Thyroid gland (tissue), 4 donors: ENCODE measurements around the gene MLLT6. TPM values are rescaled to one million over a fixed set of nuclear protein-coding genes. Genes with fewer than 3 reads are reported as not detected.

Source experiments
- DNase-seq, 2 donors: peaks; one replicate each; pipeline ENCODE4 v3.0.0-alpha.2; 2019
- H3K27ac ChIP-seq, 3 donors: fragments of 200-600 bp; sonication (generic); 1 replicate in 2 of 3; 2 replicates in 1 of 3; pipeline ENCODE4 v1.5.1; 2016 to 2019; ENCODE audit warnings: mild to moderate bottlenecking in 1 of 3, moderate library complexity in 1 of 3
- H3K27me3 ChIP-seq: fragments of 200-600 bp; sonication (generic); one replicate; pipeline ENCODE4 v1.5.1; 2019
- H3K36me3 ChIP-seq, 2 donors: fragments of 200-600 bp; sonication (generic); one replicate each; pipeline ENCODE4 v1.5.1; 2016 to 2019
- H3K4me1 ChIP-seq, 2 donors: fragments of 200-600 bp; sonication (generic); one replicate each; pipeline ENCODE4 v1.5.1; 2017 to 2019
- H3K4me3 ChIP-seq, 3 donors: fragments of 200-600 bp; sonication (generic); replicated peaks in 1 of 3; 1 replicate in 2 of 3; 2 replicates in 1 of 3; pipeline ENCODE4 v1.5.1; 2016; ENCODE audit warnings: mild to moderate bottlenecking in 1 of 3
- H3K9me3 ChIP-seq: fragments of 200-600 bp; sonication (generic); one replicate; pipeline ENCODE4 v1.5.1; 2017
- POLR2A ChIP-seq, 2 donors: fragments of 450-650 bp; IDR thresholded peaks; one replicate each; pipeline ENCODE4 v1.6.1; 2017; ENCODE audit warnings: antibody characterized with exemption in 2 of 2, mild to moderate bottlenecking in 2 of 2, moderate library complexity in 1 of 2
- WGBS, 2 donors: methylation state at CpG; one replicate each; pipeline ENCODE4 v1.1.5; 2017; 5-methylcytosine and 5-hydroxymethylcytosine counted together
- intact Hi-C: fragments of 100-400 bp; cut with DNase I; formaldehyde crosslinking; loops from one replicate; pipeline ENCODE4 v1.15.1; 2023
- total RNA-seq, 4 donors: library from RNA; depleted of rRNA; stranded (reverse); fragments of >200 nt; gene quantifications; one replicate each; pipeline ENCODE4 v1.2.3, GENCODE V29; 2016
- TF ChIP-seq, protein P1 (sequence below), 6 experiments: fragments of 200-600 bp in 3 of 6; fragments of 450-650 bp in 3 of 6; sonication (generic) in 3 of 6; IDR thresholded peaks; one replicate each; pipeline ENCODE4 v1.5.1; 2016 to 2019; ENCODE audit warnings: antibody characterized with exemption in 6 of 6, mild to moderate bottlenecking in 2 of 6, inconsistent platforms in 1 of 6, moderate library complexity in 1 of 6

Gene MLLT6
- total RNA-seq, 4 donors from 2014 or later: 111 to 192 (median 115) TPM

- 35 to 40% methylated on average over 7 of the region's 7 CpGs for WGBS, 2 donors
- no peak overlapping the region for H3K27ac ChIP-seq
- H3K4me3 ChIP-seq: no peak overlapping the region
- no peaks in the 10 kb centered on the region for H3K27me3 ChIP-seq
- intact Hi-C loops: loop anchor here (5.0 kb wide), 1 partner anchor 175 kb away; no protein-coding TSS in a partner anchor
- TF ChIP-seq, protein P1, sequence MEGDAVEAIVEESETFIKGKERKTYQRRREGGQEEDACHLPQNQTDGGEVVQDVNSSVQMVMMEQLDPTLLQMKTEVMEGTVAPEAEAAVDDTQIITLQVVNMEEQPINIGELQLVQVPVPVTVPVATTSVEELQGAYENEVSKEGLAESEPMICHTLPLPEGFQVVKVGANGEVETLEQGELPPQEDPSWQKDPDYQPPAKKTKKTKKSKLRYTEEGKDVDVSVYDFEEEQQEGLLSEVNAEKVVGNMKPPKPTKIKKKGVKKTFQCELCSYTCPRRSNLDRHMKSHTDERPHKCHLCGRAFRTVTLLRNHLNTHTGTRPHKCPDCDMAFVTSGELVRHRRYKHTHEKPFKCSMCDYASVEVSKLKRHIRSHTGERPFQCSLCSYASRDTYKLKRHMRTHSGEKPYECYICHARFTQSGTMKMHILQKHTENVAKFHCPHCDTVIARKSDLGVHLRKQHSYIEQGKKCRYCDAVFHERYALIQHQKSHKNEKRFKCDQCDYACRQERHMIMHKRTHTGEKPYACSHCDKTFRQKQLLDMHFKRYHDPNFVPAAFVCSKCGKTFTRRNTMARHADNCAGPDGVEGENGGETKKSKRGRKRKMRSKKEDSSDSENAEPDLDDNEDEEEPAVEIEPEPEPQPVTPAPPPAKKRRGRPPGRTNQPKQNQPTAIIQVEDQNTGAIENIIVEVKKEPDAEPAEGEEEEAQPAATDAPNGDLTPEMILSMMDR (IDR thresholded peaks at IDR 0.05): peak; percentile 98 to 99 (median 98)
- no peak for TF ChIP-seq POLR2A (IDR thresholded peaks at IDR 0.05)
- H3K9me3 ChIP-seq: no peaks in the 10 kb centered on the region
- no peaks in the 10 kb centered on the region for H3K4me1 ChIP-seq
- no peaks in the 10 kb centered on the region for H3K36me3 ChIP-seq
- peak; percentile 62 for DNase-seq
These were observed 37.8 kb upstream of the MLLT6 start for GRCh38 chr17:38667099-38667786.

DNA sequence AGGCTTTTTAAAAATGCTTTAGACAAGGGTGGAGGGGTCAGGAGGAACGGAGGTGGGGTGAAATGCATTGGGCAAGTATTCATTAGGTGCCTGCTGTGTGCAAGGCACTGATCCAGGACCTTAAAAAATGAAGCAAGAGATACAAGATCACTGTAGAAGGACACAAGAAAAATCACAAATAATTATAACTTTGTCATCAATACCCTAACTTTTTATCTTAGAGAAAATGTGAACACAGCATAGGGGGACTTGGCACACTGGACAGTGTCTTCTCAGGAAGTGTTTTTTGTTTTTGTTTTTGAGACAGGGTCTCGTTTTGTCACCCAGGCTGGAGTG, 37.3 kb upstream of the MLLT6 start:
- no peak for DNase-seq
- no peak overlapping the region for H3K27ac ChIP-seq
- TF ChIP-seq, protein P1 (IDR thresholded peaks at IDR 0.05): no peak
- no peak for TF ChIP-seq POLR2A (IDR thresholded peaks at IDR 0.05)
- H3K4me1 ChIP-seq: no peaks in the 10 kb centered on the region
- no peaks in the 10 kb centered on the region for H3K9me3 ChIP-seq
- H3K27me3 ChIP-seq: peaks cover 4% of the 10 kb centered on the region
- H3K36me3 ChIP-seq: no peaks in the 10 kb centered on the region
- no peak overlapping the region for H3K4me3 ChIP-seq
- 26 to 36% methylated on average over 2 of the region's 2 CpGs for WGBS, 2 donors
- intact Hi-C loops: loop anchor here (2.0 to 5.0 kb wide), 2 partner anchors 109 to 175 kb away; no protein-coding TSS in a partner anchor

DNA sequence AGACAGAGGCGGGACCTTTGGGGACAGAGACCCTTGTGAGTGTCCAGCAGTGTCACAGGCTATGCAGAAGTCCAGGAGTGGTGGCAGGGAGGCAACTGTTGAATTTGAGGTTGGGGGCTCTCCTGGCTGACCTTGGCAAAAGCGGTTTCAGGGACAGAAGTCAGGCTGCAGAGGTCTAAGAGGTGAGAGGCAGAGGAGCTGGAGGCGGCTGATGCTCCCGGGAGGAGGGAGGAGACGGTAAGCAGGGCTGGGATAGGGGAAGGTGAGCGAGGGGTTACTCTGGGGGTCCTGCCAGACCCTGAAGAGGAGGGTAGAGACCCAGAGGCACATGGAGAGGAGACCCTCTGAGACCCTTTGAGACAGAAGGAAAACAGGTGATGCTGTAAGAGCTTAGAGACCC, 35.6 kb upstream of the MLLT6 start:
- intact Hi-C loops: loop anchor here (2.0 to 5.0 kb wide), 2 partner anchors 111 to 177 kb away; no protein-coding TSS in a partner anchor
- TF ChIP-seq POLR2A (IDR thresholded peaks at IDR 0.05): no peak
- TF ChIP-seq, protein P1 (IDR thresholded peaks at IDR 0.05): no peak
- Histone ChIP-seq H3K4me3 (no peak overlapping the region), H3K36me3 (no peaks in the 10 kb centered on the region), H3K27me3 (peaks cover 20% of the 10 kb centered on the region), H3K4me1 (peaks cover 7 to 14% of the 10 kb centered on the region in 2 donors), H3K9me3 (no peaks in the 10 kb centered on the region), H3K27ac (no peak overlapping the region)
- 9 to 15% methylated on average over 6 of the region's 6 CpGs for WGBS, 2 donors
- no peak for DNase-seq

GRCh38 chr17:38671939-38672720, 32.9 kb upstream of the MLLT6 start:
- intact Hi-C loops: no loop called here
- Histone ChIP-seq H3K9me3 (no peaks in the 10 kb centered on the region), H3K36me3 (no peaks in the 10 kb centered on the region), H3K27me3 (peaks cover 30% of the 10 kb centered on the region), H3K4me1 (peaks cover 12 to 24% of the 10 kb centered on the region in 2 donors), H3K27ac (no peak overlapping the region), H3K4me3 (no peak overlapping the region)
- TF ChIP-seq, protein P1 (IDR thresholded peaks at IDR 0.05): no peak
- no peak for TF ChIP-seq POLR2A (IDR thresholded peaks at IDR 0.05)
- DNase-seq: no peak
- 80 to 82% methylated on average over 12 of the region's 12 CpGs for WGBS, 2 donors
